RKO (cell line): Measurements from ENCODE around the gene NMRK2.
"Not testable (repeated sequence)": the region's sequence is repeated elsewhere in the genome, so short reads cannot be mapped to it uniquely, and the experiment has no call there.

Source experiments
- DNase-seq: peaks from one replicate; pipeline ENCODE4 v3.0.0-alpha.2; 2016; ENCODE audit warnings: low spot score

Gene NMRK2

GRCh38 chr19:3964256-3965194 is 31.7 kb downstream of the NMRK2 start:
- DNase-seq = no peak

GRCh38 chr19:3966051-3967017 is 33.5 kb downstream of the NMRK2 start:
- DNase-seq = no peak

- DNase-seq = not testable (repeated sequence)
Observed at GRCh38 chr19:3967983-3968382, 35.1 kb downstream of the NMRK2 start.

- DNase-seq = peak; percentile 99
Observed at GRCh38 chr19:3968556-3969434, 35.9 kb downstream of the NMRK2 start.

GRCh38 chr19:3969435-3970312 is 36.8 kb downstream of the NMRK2 start:
- peak; percentile 88 for DNase-seq

GRCh38 chr19:3970313-3970807 is 37.5 kb downstream of the NMRK2 start:
- no peak for DNase-seq

- peak; percentile 97 for DNase-seq
Observed at GRCh38 chr19:3970808-3971598, 38.1 kb downstream of the NMRK2 start, which contains the start of gene DAPK3. DAPK3 (minus strand) TSS chr19:3971099; CDS start chr19:3969735, 1,364 bp downstream.

GRCh38 chr19:3975144-3975543 is 42.3 kb downstream of the NMRK2 start:
- no peak for DNase-seq

GRCh38 chr19:3975637-3976087 is 42.8 kb downstream of the NMRK2 start:
- DNase-seq = no peak

GRCh38 chr19:3976495-3977241 is 43.8 kb downstream of the NMRK2 start:
- DNase-seq = peak; percentile 78

- DNase-seq = no peak
Observed at GRCh38 chr19:3977242-3978143, 44.6 kb downstream of the NMRK2 start.

GRCh38 chr19:3978145-3978544 is 45.3 kb downstream of the NMRK2 start:
- no peak for DNase-seq

- no peak for DNase-seq
Observed at GRCh38 chr19:3979289-3979673, 46.4 kb downstream of the NMRK2 start.

GRCh38 chr19:3979674-3980352 is 46.9 kb downstream of the NMRK2 start:
- DNase-seq = no peak

- no peak for DNase-seq
Observed at GRCh38 chr19:3980353-3981251, 47.7 kb downstream of the NMRK2 start.

GRCh38 chr19:3981373-3981735 is 48.5 kb downstream of the NMRK2 start:
- no peak for DNase-seq
